Neuronal stem cell (in vitro differentiated cells): ENCODE data around the gene CAMK1D.
A peak's percentile ranks its signal among the peaks of the same experiment; 100 is the strongest.

Experiments
- DNase-seq: peaks from one replicate; pipeline ENCODE4 v3.0.0-alpha.2; 2013; ENCODE audit warnings: low spot score
- H2AFZ ChIP-seq: one replicate; pipeline ENCODE4 v1.6.1; 2013; ENCODE audit warnings: mild to moderate bottlenecking, low read length, inconsistent platforms
- H2AK5ac ChIP-seq: 2 replicates; pipeline ENCODE4 v1.6.1; 2013; ENCODE audit warnings: low read depth, mild to moderate bottlenecking, inconsistent platforms, low read length, moderate library complexity, mixed read lengths
- H2BK120ac ChIP-seq: 2 replicates; pipeline ENCODE4 v1.6.1; 2013; ENCODE audit warnings: low read depth, mild to moderate bottlenecking, inconsistent platforms, low read length, moderate library complexity, mixed read lengths
- H2BK12ac ChIP-seq: one replicate; pipeline ENCODE4 v1.6.1; 2013; ENCODE audit warnings: low read length, inconsistent platforms
- H2BK15ac ChIP-seq: 2 replicates; pipeline ENCODE4 v1.6.1; 2013; ENCODE audit warnings: mild to moderate bottlenecking, low read length, inconsistent platforms, mixed read lengths
- H2BK5ac ChIP-seq: one replicate; pipeline ENCODE4 v1.6.1; 2013; ENCODE audit warnings: inconsistent platforms, mild to moderate bottlenecking, low read length, moderate library complexity
- H3K14ac ChIP-seq: one replicate; pipeline ENCODE4 v1.6.1; 2013; ENCODE audit warnings: low read length, inconsistent platforms
- H3K18ac ChIP-seq: 2 replicates; pipeline ENCODE4 v1.6.1; 2013; ENCODE audit warnings: low read length, inconsistent platforms
- H3K23ac ChIP-seq: 2 replicates; pipeline ENCODE4 v1.6.1; 2013; ENCODE audit warnings: low read depth, mild to moderate bottlenecking, mixed read lengths, low read length, inconsistent platforms; ENCODE audit not compliant: poor library complexity
- H3K27ac ChIP-seq: replicated peaks from 3 replicates; pipeline ENCODE4 v1.5.1; 2013; ENCODE audit warnings: low read length, inconsistent platforms
- H3K27me3 ChIP-seq, 3 experiments: 2 replicates each; pipeline ENCODE4 v1.6.1; 2013; ENCODE audit warnings: low read length in 3 of 3, mild to moderate bottlenecking in 2 of 3, inconsistent platforms in 1 of 3, low read depth in 1 of 3, mixed read lengths in 1 of 3, moderate library complexity in 1 of 3; ENCODE audit not compliant: control insufficient read depth in 3 of 3, insufficient read depth in 3 of 3
- H3K36me3 ChIP-seq, 2 donors: replicated peaks in 1 of 2; 2 replicates each; pipeline ENCODE4 v1.6.1; 2013; ENCODE audit warnings: low read length in 2 of 2; ENCODE audit not compliant: control insufficient read depth in 2 of 2, insufficient read depth in 2 of 2
- H3K4ac ChIP-seq: 2 replicates; pipeline ENCODE4 v1.6.1; 2013; ENCODE audit warnings: inconsistent platforms, mild to moderate bottlenecking, low read length, moderate library complexity
- H3K4me1 ChIP-seq, 2 donors: 1 replicate in 1 of 2; 2 replicates in 1 of 2; pipeline ENCODE4 v1.6.1; 2013; ENCODE audit warnings: low read length in 2 of 2, low read depth in 1 of 2; ENCODE audit not compliant: control insufficient read depth in 2 of 2, insufficient read depth in 1 of 2
- H3K4me2 ChIP-seq: one replicate; pipeline ENCODE4 v1.6.1; 2013; ENCODE audit warnings: mild to moderate bottlenecking, low read length, inconsistent platforms; ENCODE audit not compliant: insufficient read depth, poor library complexity, severe bottlenecking
- H3K4me3 ChIP-seq, 2 donors: 2 replicates each; pipeline ENCODE4 v1.5.1; 2013; ENCODE audit warnings: low read length in 2 of 2, mild to moderate bottlenecking in 2 of 2, inconsistent platforms in 1 of 2, moderate library complexity in 1 of 2
- H3K79me1 ChIP-seq: one replicate; pipeline ENCODE4 v1.6.1; 2013; ENCODE audit warnings: low read depth, mild to moderate bottlenecking, inconsistent platforms, low read length, moderate library complexity
- H3K9ac ChIP-seq: one replicate; pipeline ENCODE4 v1.6.1; 2013; ENCODE audit warnings: mild to moderate bottlenecking, low read depth, low read length, inconsistent platforms; ENCODE audit not compliant: poor library complexity
- H3K9me3 ChIP-seq, 2 donors: replicated peaks in 1 of 2; 2 replicates each; pipeline versions ENCODE3 to v1.6.1; 2013; ENCODE audit warnings: low read length in 2 of 2, mild to moderate bottlenecking in 2 of 2, inconsistent platforms in 1 of 2, low read depth in 1 of 2, mixed read lengths in 1 of 2, moderate library complexity in 1 of 2; ENCODE audit not compliant: control insufficient read depth in 2 of 2, insufficient read depth in 1 of 2
- H4K8ac ChIP-seq: one replicate; pipeline ENCODE4 v1.6.1; 2013; ENCODE audit warnings: low read depth, mild to moderate bottlenecking, inconsistent platforms, low read length, moderate library complexity
- H4K91ac ChIP-seq: one replicate; pipeline ENCODE4 v1.6.1; 2013; ENCODE audit warnings: low read length, low read depth, mild to moderate bottlenecking, inconsistent platforms; ENCODE audit not compliant: poor library complexity
- WGBS, 2 donors: extraction: QIAGEN DNeasy Blood & Tissue Kit; methylation state at CpG; one replicate each; pipeline ENCODE4 v1.1.7; 2013; ENCODE audit warnings: missing lambda C conversion rate in 2 of 2, mixed read lengths in 1 of 2; ENCODE audit not compliant: insufficient read length in 2 of 2, insufficient replicate concordance in 1 of 2; ENCODE audit errors: extremely low coverage in 2 of 2; 5-methylcytosine and 5-hydroxymethylcytosine counted together

CAMK1D gene

GRCh38 chr10:12799144-12799543 lies 449.8 kb downstream of the CAMK1D start:
- Histone ChIP-seq H2BK5ac (no peak overlapping the region), H3K14ac (no peak overlapping the region), H3K4ac (no peak overlapping the region), H3K4me3 (no peak overlapping the region), H4K91ac (no peak overlapping the region), H2AFZ (no peak overlapping the region), H3K4me2 (no peak overlapping the region), H3K4me1 (peaks cover 8 to 16% of the 10 kb centered on the region in 2 donors), H3K9me3 (no peaks in the 10 kb centered on the region), H2BK15ac (no peak overlapping the region), H3K36me3 (no peaks in the 10 kb centered on the region), H4K8ac (no peak overlapping the region), H3K18ac (peak overlapping the region; percentile 46), H2AK5ac (no peak overlapping the region), H3K9ac (no peak overlapping the region), H3K79me1 (no peaks in the 10 kb centered on the region), H3K27me3 (no peaks in the 10 kb centered on the region), H2BK12ac (no peak overlapping the region), H2BK120ac (no peak overlapping the region), H3K23ac (no peak overlapping the region), H3K27ac (no peak overlapping the region)
- WGBS, 2 donors = no CpG with 5 or more reads among the region's 12 CpGs
- no peak for DNase-seq

DNA sequence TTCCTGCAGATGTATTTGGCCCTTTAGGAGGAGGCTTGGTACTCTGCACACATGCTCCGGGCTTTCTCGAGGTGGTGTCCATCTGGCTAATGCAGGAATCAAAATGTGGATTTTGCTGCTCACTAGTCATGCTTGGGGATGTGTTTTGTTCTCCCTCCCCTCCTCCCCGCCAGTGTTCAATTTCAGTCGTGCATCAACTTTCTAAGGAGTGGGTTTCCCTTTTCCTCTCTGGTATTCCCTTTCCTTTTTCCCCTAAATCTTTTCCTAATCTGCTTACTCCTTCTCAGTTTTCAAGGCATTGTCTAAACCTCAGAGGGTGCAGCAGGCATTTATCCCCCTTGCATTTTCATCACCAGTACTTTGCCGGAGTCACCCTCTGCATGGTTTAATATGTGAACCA lies 450.4 kb downstream of the CAMK1D start:
- Histone ChIP-seq H3K9ac (no peak overlapping the region), H2BK12ac (no peak overlapping the region), H3K14ac (no peak overlapping the region), H2AK5ac (no peak overlapping the region), H3K27me3 (no peaks in the 10 kb centered on the region), H3K9me3 (no peaks in the 10 kb centered on the region), H3K23ac (no peak overlapping the region), H2BK120ac (no peak overlapping the region), H3K4me3 (no peak overlapping the region), H3K27ac (no peak overlapping the region), H3K4me2 (no peak overlapping the region), H4K91ac (no peak overlapping the region), H4K8ac (no peak overlapping the region), H3K36me3 (no peaks in the 10 kb centered on the region), H2BK5ac (no peak overlapping the region), H3K4ac (no peak overlapping the region), H3K79me1 (no peaks in the 10 kb centered on the region), H3K18ac (no peak overlapping the region), H2AFZ (no peak overlapping the region), H2BK15ac (no peak overlapping the region), H3K4me1 (peaks cover 8 to 16% of the 10 kb centered on the region in 2 donors)
- no CpG with 5 or more reads among the region's 5 CpGs for WGBS, 2 donors
- no peak for DNase-seq

DNA sequence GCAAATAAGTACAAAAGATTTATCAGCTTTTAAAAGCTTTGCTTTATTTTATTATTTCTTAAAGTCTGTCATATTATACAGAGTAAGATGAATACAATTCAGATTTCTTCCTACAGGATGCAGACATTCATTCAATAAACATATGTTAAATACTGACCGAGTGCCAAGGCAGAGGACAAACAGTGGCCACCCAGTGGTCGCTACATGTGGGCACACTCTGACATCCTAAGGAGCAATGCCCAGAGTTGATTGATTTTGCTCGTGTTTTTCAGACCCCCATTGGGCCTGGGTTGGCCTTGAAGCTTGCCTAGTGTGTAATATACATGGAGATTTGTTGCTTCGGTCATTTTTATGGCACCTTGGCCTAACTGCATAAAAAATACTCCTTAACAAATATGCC lies 451.0 kb downstream of the CAMK1D start:
- Histone ChIP-seq H4K8ac (no peak overlapping the region), H2AFZ (no peak overlapping the region), H3K23ac (no peak overlapping the region), H2BK120ac (no peak overlapping the region), H3K36me3 (no peaks in the 10 kb centered on the region), H3K79me1 (no peaks in the 10 kb centered on the region), H2BK12ac (no peak overlapping the region), H3K14ac (no peak overlapping the region), H2AK5ac (no peak overlapping the region), H3K9me3 (no peaks in the 10 kb centered on the region), H3K18ac (no peak overlapping the region), H3K9ac (no peak overlapping the region), H2BK5ac (no peak overlapping the region), H3K4me2 (no peak overlapping the region), H3K4ac (no peak overlapping the region), H3K27me3 (no peaks in the 10 kb centered on the region), H4K91ac (no peak overlapping the region), H2BK15ac (no peak overlapping the region), H3K4me3 (no peak overlapping the region), H3K27ac (no peak overlapping the region), H3K4me1 (peaks cover 8 to 16% of the 10 kb centered on the region in 2 donors)
- no CpG with 5 or more reads among the region's 4 CpGs for WGBS, 2 donors
- no peak for DNase-seq

GRCh38 chr10:12801214-12802087 lies 452.1 kb downstream of the CAMK1D start:
- Histone ChIP-seq H2BK15ac (no peak overlapping the region), H3K27me3 (no peaks in the 10 kb centered on the region), H3K9ac (no peak overlapping the region)

More at GRCh38 chr10:12801214-12802087, 452.1 kb downstream of the CAMK1D start:
- no peak overlapping the region for H3K4ac ChIP-seq
- no peaks in the 10 kb centered on the region for H3K9me3 ChIP-seq
- no peak overlapping the region for H3K23ac ChIP-seq
- H2BK120ac ChIP-seq = no peak overlapping the region
- H3K18ac ChIP-seq = no peak overlapping the region
- WGBS, 2 donors = 100% methylated on average over 1 of the region's 3 CpGs
- H4K91ac ChIP-seq = no peak overlapping the region
- DNase-seq = no peak
- no peak overlapping the region for H2BK5ac ChIP-seq
- no peak overlapping the region for H2AK5ac ChIP-seq
- H3K79me1 ChIP-seq = no peaks in the 10 kb centered on the region
- H3K27ac ChIP-seq = no peak overlapping the region
- H2BK12ac ChIP-seq = no peak overlapping the region
- no peak overlapping the region for H2AFZ ChIP-seq
- no peaks in the 10 kb centered on the region for H3K36me3 ChIP-seq
- no peak overlapping the region for H4K8ac ChIP-seq
- no peak overlapping the region for H3K4me2 ChIP-seq
- H3K14ac ChIP-seq = no peak overlapping the region
- H3K4me1 ChIP-seq = peaks cover 5 to 14% of the 10 kb centered on the region in 2 donors
- no peak overlapping the region for H3K4me3 ChIP-seq
